CD4-positive, alpha-beta T cell treated with Interleukin-15 for 1 hour (primary cell): ENCODE data around the gene GDE1.
"Not testable (repeated sequence)": the region's sequence is repeated elsewhere in the genome, so short reads cannot be mapped to it uniquely, and the experiment has no call there.

Experiments used
- DNase-seq: peaks from one replicate; pipeline ENCODE4 v3.0.0-alpha.2; 2020

The GDE1 gene, protein sequence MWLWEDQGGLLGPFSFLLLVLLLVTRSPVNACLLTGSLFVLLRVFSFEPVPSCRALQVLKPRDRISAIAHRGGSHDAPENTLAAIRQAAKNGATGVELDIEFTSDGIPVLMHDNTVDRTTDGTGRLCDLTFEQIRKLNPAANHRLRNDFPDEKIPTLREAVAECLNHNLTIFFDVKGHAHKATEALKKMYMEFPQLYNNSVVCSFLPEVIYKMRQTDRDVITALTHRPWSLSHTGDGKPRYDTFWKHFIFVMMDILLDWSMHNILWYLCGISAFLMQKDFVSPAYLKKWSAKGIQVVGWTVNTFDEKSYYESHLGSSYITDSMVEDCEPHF

DNA sequence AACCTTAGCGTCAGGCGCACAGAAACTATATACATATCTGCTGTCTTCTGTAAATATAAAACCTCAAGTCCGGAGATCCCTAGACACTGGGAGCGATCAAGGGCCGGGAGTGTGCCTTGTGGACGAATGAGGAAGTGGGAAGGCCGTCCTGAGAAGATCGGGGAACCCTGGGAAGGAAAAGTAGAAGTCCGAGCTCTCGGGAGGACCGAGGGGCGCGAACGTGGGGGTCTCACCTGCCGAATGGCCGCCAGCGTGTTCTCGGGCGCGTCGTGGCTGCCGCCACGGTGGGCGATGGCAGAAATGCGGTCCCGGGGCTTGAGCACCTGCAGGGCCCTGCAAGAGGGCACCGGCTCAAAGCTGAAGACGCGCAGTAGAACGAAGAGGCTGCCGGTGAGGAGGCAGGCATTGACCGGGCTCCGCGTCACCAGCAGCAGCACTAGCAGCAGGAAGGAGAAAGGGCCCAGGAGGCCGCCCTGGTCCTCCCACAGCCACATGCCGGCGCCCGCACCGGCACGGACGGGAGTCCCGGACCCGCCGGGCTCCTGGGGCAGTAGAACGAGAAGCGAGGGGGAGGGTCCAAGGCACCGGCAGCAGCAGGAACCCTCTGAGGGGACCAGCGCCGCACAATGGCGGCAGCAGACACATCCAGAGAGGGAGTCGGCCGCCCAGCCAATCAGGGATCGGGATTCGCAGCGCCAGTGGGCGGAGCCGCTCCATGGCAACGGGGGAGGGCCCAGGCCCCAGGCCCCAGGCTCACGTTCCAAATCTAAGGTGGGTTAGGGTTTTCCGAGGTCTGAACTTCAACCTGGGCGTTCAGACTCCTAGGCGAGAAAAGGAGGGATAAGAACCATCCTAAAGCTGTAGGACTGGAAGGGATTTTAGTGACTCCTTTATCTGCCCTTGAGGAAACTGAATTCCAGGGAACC is at the start of gene GDE1:
Gene GDE1 (minus strand): TSS at position 628 of the 926 bp plus-strand sequence. CDS start 134 bp downstream, at position 494.
- peak; percentile 92 for DNase-seq

DNA sequence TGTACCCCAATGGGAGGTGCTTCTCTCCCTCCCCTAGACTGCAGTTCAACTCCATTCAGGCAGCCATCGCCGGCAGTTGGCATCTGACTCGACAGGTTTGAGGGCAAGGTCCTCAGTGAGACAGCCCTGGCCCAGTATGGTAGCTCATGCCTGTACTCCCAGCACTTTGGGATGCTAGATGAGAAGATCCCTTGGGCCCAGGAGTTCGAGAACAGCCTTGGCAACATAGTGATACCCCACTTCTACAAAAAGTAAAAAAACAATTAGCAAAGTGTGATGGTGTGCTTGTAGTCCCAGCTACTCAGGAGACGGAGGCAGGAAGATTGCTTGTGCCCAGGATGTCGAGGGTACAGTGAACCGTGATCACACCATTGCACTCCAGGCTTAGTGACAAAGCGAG is 45.7 kb upstream of the GDE1 start:
- no peak for DNase-seq

DNA sequence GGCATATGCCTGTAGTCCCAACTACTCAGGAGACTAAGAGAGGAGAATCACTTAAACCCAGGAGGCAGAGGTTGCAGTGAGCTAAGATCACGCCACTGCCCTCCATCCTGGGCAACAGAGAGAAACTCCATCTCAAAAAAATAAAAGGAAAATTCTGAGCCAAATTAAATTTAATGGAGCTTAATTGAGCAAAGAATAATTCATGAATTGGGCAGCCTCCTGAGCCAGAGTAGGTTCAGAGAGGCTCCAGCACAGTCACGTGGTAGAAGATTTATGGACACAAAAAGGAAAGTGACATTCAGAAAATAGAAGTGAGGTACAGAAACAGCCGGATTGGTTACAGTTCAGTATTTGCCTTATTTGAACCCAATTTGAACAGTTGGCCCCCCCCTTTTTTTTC is 44.5 kb upstream of the GDE1 start:
- no peak for DNase-seq

DNA sequence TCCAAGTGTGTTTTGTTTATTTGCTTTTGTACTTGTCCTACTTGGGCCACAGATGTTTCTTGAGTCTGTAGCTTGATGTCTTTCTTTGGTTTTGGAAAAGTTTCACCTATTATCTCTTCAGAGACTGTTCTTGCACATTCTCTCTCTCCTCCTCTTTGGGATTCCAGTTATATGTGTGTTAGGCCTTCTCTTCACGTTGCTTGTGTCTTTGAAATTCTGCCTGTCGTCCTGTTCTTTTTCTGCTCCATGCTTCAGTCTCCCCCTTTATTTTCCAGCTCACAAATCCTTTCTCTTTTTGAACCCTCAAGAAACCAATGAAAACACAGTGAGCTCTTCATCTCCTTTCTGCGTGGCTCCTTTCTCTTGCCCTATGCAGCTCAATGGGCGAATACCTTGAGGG is 41.5 kb upstream of the GDE1 start:
- no peak for DNase-seq

DNA sequence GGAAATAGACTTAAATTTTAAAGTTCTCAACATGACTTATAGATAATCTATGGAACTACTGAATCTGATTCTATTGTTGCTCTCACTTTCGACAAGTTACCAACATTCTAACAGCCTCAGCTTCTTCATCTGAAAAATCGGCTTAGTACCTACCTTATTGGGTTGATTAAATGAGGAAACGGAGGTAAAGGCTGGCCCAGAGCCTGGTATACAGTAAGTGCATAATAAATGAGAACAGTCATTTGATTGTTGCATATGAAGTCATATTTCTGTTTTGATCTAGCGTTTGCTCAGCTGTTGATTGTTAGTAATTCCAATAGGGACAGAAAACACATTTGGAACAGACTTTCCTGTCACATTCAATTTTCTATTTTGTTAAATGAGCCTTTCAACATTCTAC is 38.2 kb upstream of the GDE1 start:
- no peak for DNase-seq

DNA sequence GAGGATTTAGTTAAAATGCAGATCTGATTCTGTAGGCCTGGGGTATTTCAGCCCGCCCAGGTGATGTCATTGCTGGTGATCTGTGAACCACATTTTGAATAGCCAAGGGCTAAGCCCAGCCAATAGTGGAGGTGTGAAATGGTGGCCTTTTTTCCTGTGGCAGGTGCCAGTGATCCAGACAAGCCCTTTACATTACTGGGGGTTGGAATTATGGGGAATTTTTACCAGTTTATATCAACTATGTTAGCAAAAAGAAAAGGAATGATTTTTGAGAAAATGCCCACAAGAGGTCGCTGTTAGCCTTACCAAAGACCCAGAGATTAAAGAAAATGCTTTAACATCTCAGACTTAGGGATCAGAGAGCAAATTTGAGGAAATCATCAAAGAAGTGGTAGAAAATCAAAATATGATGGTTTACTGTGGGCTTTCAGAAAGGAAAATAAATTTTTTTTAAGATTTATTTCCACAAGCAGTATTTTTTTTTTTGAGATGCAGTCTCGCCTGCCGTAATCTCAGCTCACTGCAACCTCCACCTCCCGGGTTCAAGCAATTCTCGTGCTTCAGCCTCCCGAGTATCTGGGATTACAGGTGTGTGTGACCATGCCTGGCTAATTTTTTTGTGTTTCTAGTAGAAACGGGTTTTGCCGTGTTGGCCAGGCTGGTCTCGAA is 37.5 kb upstream of the GDE1 start:
- DNase-seq: no peak

DNA sequence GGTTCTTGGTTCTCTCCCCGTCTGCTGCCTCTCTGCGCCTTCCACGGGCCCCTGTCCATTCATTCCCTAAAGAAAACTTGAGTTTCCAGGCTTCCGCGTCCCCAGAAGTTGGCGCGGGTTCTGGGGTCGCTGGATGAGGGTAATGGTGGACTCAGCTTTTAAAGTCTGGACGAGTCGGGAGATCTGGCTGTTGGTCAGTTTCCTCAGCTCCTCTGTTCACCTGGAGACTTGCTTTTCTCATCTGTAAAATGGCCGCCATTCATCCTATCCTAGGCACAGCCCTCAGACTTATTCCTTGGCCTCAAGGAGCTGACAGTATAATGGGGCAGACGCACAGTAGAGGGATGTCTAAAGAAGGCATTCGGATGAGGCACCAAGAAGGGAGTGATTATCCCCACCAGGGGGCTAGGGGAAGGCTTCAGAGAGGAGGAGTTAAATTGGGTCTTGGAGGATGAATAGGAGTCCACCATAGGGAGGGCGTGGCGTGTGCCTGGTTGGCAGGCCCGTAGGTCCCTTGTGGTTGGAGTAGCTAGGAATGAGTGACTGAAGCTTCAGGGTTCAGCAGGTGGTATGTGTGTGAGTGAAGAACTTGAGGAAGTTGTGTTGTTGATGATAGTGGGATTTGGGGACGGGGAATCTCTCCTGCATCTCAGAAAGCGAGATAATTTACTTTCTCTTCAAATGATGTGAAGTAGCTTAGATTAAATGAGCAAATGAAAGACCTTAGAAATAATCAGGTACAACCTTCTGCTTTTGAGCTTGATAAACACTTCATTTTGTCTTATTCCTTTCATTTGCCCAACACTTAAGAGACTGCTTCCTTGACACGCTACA is 34.3 kb upstream of the GDE1 start:
- DNase-seq: peak; percentile 18

DNA sequence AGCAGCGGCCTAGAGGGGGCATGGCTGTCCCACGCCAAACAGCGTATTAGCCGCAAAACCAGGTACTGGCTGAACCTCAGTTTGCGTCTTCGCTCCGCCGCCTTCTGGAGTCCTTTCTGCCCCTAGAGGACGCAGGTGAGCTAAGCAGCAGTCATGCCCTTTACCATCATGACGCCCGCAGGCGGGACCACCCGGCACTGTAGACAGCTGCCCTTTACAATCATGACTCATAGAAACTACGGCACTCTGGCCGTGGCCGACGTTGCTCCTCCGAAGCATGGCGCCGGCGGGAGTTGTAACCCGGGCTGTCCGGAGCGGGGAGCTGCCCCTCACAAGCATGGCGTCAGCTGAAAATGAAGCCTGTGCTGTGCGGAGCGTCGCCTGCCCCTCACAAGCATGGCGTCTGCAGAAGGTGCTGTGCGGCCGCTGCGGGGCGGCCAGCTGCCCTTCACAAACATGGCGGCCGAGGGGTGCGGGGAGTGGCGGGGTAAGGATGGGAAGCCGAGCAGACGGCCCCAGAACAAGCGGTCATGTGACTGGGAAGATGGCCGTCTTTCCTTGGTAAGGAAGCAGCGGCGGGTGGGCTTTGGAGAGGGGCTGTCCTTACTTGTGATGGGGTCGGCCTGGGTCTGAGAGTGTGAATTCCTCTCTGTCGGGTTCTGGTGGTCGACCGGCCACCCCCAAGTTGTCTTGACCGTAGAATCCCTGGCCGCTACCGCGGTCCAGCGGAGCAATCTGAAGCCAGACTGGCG is 33.5 kb upstream of the GDE1 start, which contains the start of gene VPS35L:
Gene VPS35L (plus strand): TSS at position 518 of the 752 bp plus-strand sequence. CDS start 27 bp downstream, at position 545.
- peak; percentile 98 for DNase-seq

DNA sequence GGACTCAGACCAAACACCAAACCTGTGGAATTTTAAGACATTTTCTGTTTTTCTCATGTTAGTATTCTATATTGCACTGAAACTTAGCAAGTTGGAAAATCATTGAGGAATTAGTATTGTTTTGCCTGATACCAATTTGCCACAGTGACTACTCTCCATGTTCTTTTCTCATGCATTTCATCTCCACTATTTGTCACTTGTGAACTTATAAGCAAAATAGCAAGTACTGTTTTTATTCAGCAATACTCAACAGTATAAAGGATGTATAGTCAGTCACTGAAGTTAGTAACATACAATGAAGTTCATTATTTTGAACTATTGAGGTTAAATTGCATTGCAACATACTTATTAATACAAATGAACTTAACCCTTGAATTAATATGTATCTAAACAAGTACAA is 27.8 kb upstream of the GDE1 start:
- no peak for DNase-seq

DNA sequence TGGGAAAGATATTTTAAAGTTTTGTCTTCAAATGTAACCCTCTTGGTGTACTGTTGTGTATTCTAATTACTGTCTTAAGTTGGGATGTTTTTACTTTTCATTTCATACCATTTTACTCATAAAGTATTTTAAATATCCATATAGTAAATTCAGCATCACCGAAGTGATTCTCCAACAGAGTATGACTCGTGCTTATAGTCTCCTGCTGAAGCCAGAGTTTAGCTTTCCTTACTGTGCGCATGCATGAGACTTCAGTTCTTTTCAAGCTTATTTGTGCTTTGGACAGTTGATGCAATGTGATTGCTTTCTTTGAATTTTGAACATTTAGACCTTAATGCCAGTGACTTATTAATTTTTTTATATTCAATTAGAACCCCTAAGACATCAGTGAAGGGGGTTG is 26.2 kb upstream of the GDE1 start:
- no peak for DNase-seq

DNA sequence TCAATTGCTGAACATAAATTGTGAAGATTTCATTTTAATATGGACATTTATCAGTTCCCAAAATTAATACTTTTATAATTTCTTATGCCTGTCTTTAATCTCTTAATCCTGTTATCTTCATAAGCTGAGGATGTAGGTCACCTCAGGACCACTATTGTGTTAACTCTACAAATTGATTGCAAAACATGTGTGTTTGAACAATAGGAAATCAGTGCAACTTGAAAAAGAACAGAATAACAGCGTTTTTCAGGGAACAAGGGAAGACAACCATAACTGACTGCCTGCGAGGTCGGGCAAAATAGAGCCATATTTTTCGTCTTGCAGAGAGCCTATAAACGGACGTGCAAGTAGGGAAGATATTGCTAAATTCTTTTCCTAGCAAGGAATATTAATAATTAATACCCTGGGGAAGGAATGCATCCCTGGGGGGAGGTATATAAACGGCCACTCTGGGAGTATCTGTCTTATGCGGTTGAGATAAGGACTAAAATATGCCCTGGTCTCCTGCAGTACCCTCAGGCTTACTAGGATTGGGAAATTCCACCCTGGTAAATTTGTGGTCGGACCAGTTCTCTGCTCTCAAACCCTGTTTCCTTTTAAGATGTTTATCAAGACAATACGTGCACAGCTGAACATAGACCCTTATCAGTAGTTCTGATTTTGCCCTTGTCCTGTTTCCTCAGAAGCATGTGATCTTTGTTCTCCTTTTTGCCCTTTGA is 21.5 kb upstream of the GDE1 start:
- not testable (repeated sequence) for DNase-seq

DNA sequence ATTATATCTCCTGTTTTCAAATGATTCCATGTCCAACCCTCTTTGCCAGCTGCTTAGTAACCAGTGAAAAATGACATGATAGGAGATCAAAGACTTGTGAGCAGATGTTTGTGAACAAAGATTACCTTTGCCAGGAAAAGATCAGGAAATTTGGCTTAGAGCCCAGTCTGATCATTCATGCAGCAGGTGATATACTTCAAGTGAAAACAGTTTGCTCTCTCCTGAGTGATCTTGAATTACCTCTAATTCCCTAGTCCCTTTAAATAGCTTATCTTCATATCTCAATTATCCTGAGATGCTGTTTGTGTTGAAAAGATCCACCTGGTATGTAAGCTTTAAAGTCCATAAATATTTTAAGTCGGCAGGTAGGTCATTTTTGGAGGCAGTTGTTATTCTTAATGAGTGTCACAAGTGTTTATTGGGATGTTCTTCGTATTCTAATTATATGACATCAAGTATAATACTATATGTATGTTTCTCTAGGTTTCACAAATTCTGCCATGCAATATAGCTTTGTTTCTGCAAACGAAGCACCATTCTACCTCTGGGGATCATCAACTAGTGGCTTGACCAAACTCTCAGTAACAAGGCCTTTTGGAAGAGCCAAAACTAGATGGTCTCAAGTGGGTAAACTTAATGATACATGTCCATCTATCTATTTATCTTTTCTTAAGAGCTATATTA is 20.4 kb upstream of the GDE1 start:
- DNase-seq: no peak

DNA sequence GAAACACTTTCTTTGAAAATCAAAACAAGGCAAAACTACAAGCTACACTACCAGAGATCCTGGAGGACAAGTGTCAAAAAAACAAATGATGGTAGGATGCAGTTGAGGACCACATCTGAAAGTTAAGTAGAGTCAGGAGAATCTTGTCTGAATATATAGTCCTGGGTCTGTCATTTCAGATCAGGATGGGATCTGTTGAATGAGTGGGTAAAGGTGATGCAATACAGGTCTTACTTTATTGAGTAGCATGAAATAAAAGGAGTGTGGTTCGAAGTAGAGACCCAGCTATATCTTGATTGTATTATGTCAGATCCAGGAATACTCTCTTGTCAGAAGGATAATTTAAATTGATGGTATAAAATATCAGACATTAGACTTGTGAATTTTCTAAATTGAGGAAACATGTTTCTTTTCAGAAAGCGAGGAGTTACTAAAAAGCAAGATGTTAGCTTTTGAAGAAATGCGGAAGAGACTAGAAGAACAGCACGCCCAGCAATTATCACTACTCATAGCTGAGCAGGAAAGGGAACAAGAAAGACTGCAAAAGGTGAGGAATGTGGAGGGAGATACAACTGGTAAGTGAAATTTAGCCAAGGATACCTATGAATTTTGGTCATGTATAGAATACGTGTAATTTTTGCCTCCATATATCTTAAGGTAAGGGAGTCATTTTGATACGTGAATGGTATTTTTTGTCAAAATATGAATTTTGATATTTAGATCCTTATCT is 18.5 kb upstream of the GDE1 start:
- no peak for DNase-seq

DNA sequence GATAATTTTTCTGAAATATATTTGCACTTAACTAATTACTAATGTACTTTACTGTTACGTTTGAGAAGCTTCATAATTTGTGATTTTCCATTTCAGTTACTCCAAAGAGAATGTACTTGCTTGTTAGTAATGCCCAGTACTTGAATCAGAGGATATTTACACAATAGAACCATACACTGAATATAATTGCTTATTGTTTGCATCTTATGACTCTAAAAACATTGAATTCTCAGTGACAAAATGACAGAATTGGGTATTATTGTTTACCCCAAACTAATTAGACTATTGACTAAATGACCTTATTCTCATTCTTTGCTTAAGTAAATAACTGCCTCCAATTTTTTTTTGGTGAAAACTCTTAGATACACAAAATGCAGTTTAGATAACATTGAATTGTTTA is 10.7 kb upstream of the GDE1 start:
- DNase-seq: no peak

DNA sequence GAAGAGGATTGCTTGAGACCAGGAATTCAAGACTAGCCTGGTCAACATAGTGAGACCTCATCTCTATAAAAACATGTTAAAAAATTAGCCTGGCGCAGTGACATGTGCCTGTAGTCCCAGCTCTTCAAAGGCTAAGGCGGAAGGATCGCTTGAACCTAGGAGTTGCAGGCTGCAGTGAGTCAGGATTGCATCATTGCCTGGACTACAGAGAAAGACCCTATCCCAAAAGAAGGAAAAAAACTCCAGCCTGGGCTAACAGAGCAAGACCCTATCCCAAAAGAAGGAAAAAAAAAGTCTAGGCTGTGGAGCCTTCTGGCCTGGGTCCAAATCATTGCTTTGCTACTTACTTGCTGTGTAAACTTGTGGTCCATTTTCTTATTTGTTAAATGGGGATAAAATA is 6.8 kb upstream of the GDE1 start:
- DNase-seq: no peak

DNA sequence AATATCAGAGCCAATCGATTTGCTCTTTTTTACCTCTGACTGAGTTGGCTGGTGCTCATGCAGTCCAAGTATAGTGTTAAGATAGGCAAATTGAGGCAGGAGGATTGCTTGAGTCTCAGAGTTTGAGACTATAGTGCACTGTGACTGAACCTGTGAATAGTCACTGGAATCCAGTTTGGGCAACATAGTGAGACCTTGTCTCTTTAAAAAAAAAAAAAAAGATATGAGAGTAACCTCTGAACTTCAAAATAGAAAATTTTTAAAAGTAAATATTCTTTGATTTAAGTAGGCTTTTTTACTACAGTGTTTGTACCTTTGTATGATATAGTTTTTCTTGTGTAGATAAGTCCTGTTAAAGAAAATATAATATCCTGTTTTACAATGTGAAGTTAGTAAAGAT is 5.3 kb upstream of the GDE1 start:
- DNase-seq: no peak

DNA sequence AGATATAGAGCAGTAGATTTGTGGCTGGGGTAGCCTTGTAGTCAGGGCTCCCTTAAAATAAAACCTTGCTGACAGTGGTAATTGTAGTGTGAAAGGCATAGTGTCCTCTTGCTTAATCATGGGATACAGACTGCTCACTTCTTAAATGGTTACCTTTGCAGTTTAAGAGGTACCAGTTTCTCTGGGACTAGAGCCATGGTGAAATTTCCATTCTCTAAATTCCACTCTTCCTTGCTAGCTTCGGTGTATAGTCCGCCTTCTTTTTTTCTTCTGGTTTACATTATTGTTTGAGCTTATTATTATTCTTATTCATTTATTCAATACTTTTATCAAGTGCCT is 3.5 kb upstream of the GDE1 start:
- no peak for DNase-seq

DNA sequence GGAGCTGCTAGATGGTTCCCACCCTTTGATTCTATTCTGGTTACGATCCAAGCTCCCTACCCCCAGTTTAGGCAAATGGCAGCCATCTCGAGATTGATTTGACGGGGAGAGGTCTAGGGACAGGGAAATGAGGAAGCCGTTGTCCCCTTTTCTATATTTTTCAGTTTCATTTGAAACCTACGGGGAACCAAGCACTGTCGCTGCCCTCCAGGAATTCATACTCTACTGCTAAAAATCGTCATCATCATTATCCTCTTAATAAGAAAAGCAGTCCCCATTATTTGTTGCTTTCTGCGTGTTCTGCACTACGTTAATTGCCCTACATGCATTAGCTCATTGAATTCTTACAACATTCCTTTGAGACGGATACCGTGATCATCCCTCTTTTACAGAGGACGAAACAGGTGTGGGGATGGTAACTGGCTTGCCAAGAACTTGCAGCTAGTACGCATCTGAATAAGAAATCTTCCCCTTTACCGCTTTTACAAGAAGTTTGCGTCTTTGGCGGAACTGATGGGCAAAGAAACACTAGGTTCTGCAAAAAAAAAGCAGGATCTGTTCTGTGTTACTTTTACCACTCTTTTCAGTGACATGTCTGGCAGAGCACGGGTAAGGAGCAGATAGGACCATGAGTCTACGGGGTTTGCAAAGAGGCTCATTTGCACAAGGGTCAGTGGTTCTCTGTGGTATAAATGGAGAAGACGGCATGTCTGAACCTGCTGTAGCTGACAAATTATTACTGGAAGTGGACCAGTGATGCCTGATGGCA is 2.9 kb upstream of the GDE1 start:
- no peak for DNase-seq

DNA sequence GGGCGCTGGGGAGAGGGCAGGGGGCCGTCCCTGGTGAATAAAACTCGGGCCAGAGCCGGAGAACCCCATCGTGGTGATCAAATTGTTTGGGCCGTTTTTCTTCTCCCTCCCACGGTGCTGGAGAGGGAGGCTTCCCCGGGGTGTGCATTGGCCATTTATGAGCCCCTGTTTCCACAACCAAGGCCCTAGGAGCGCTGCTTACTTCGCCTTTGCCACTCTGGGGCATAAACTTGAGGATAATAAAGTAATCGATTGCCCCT is 2.4 kb upstream of the GDE1 start:
- DNase-seq: no peak
